GM23248 (cell line): ENCODE results near the gene PARD3B.

Source experiments
- EZH2 ChIP-seq: fragments of 200-600 bp; sonication (generic); IDR thresholded peaks from 2 replicates; pipeline ENCODE4 v1.6.1; 2018; ENCODE audit warnings: antibody characterized with exemption, mild to moderate bottlenecking; ENCODE audit not compliant: insufficient read depth, poor library complexity, severe bottlenecking
- EZH2phosphoT487 ChIP-seq: fragments of 200-600 bp; sonication (generic); IDR thresholded peaks from 2 replicates; pipeline ENCODE4 v1.6.1; 2018; ENCODE audit warnings: antibody characterized with exemption, moderate library complexity, mild to moderate bottlenecking, low read depth; ENCODE audit not compliant: insufficient read depth

DNA sequence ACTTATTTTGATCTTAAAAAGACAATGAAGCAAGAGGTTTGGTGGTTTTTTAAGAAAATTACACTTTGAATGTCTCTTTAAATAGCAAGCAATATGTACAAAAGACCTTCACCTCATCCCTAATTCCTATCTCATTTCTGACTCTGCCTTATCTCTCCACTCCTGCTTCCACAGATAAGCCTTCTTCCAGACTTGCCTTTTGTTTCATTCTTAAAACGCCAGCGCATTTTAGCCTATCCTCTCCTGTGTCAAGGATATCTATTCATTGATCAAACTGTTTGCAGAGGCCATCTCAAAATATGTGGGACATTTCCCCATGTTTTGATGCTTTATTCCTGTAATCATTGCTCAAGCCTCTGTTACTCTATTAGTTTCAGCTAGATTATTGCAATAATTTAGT is 562.5 kb downstream of the PARD3B start:
- TF ChIP-seq EZH2 (no peak), EZH2phosphoT487 (no peak)
